Liver (tissue), 9 donors: Measurements from ENCODE around the gene KLK10. TPM values are rescaled to one million over a fixed set of nuclear protein-coding genes. Genes with fewer than 3 reads are reported as not detected.

ENCODE experiments used
- DNase-seq: peaks from one replicate; pipeline ENCODE4 v3.0.0-alpha.2; 2017; ENCODE audit warnings: low spot score
- H3K27ac ChIP-seq, 2 donors: one replicate each; pipeline ENCODE4 v1.7.0; 2013; ENCODE audit warnings: inconsistent platforms in 2 of 2, low read length in 2 of 2, control low read depth in 1 of 2, low read depth in 1 of 2, mild to moderate bottlenecking in 1 of 2
- H3K27me3 ChIP-seq, 4 donors: one replicate each; pipeline versions ENCODE4 v1.6.1 to v1.7.0; 2013; ENCODE audit warnings: low read length in 3 of 4, inconsistent platforms in 1 of 4, mild to moderate bottlenecking in 1 of 4, moderate library complexity in 1 of 4; ENCODE audit not compliant: control insufficient read depth in 4 of 4, insufficient read depth in 4 of 4
- H3K36me3 ChIP-seq, 4 donors: one replicate each; pipeline versions ENCODE4 v1.6.1 to v1.7.0; 2013; ENCODE audit warnings: low read length in 3 of 4, mild to moderate bottlenecking in 3 of 4, low read depth in 1 of 4, moderate library complexity in 1 of 4; ENCODE audit not compliant: control insufficient read depth in 4 of 4, insufficient read depth in 3 of 4
- H3K4me1 ChIP-seq, 4 donors: one replicate each; pipeline versions ENCODE4 v1.6.1 to v1.7.0; 2013; ENCODE audit warnings: low read length in 3 of 4, mild to moderate bottlenecking in 3 of 4, moderate library complexity in 1 of 4; ENCODE audit not compliant: control insufficient read depth in 4 of 4, insufficient read depth in 4 of 4
- H3K4me3 ChIP-seq, 3 donors: one replicate each; pipeline versions ENCODE4 v1.6.1 to v1.7.0; 2013; ENCODE audit warnings: low read length in 3 of 3, control low read depth in 1 of 3, low read depth in 1 of 3, mild to moderate bottlenecking in 1 of 3
- H3K9ac ChIP-seq, 2 donors: one replicate each; pipeline ENCODE4 v1.7.0; 2013; ENCODE audit warnings: low read length in 2 of 2, mild to moderate bottlenecking in 2 of 2, moderate library complexity in 2 of 2, control low read depth in 1 of 2, low read depth in 1 of 2
- H3K9me3 ChIP-seq, 4 donors: one replicate each; pipeline versions ENCODE4 v1.6.1 to v1.7.0; 2013; ENCODE audit warnings: low read length in 3 of 4; ENCODE audit not compliant: control insufficient read depth in 4 of 4
- ATF3 ChIP-seq: IDR thresholded peaks from 2 replicates; pipeline ENCODE4 v1.6.1; 2016; ENCODE audit warnings: antibody characterized with exemption
- CTCF ChIP-seq: fragments of 150-350 bp; IDR thresholded peaks from 2 replicates; pipeline ENCODE4 v1.5.1; 2017; ENCODE audit warnings: improper control_type of control experiment, low read depth, low read length; ENCODE audit not compliant: missing input control
- EGR1 ChIP-seq, 2 donors: IDR thresholded peaks; 2 replicates each; pipeline ENCODE4 v1.6.1; 2016 to 2018; ENCODE audit warnings: antibody characterized with exemption in 2 of 2, low read depth in 2 of 2
- FOXA2 ChIP-seq: IDR thresholded peaks from 2 replicates; pipeline ENCODE4 v1.6.1; 2016; ENCODE audit warnings: antibody characterized with exemption
- HNF4G ChIP-seq: IDR thresholded peaks from 2 replicates; pipeline ENCODE4 v1.6.1; 2016; ENCODE audit warnings: antibody characterized with exemption
- MAX ChIP-seq: IDR thresholded peaks from 2 replicates; pipeline ENCODE4 v1.6.1; 2016; ENCODE audit warnings: antibody characterized with exemption
- NR2F2 ChIP-seq: IDR thresholded peaks from 2 replicates; pipeline ENCODE4 v1.6.1; 2016; ENCODE audit warnings: antibody characterized with exemption
- RAD21 ChIP-seq, 2 donors: IDR thresholded peaks; 2 replicates each; pipeline ENCODE4 v1.6.1; 2016; ENCODE audit warnings: antibody characterized with exemption in 2 of 2, mild to moderate bottlenecking in 2 of 2
- SP1 ChIP-seq: IDR thresholded peaks from 2 replicates; pipeline ENCODE4 v1.6.1; 2018; ENCODE audit warnings: antibody characterized with exemption, mild to moderate bottlenecking
- TAF1 ChIP-seq: conservative IDR thresholded peaks from 2 replicates; pipeline ENCODE4 v1.6.1; 2016; ENCODE audit warnings: antibody characterized with exemption, mild to moderate bottlenecking
- YY1 ChIP-seq: IDR thresholded peaks from 2 replicates; pipeline ENCODE4 v1.6.1; 2016; ENCODE audit warnings: antibody characterized with exemption, mild to moderate bottlenecking
- WGBS: extraction: QIAGEN DNeasy Blood & Tissue Kit; methylation state at CpG from one replicate; pipeline ENCODE4 v1.1.7; 2013; 5-methylcytosine and 5-hydroxymethylcytosine counted together
- polyA plus RNA-seq, 2 donors: library from polyadenylated mRNA; stranded (reverse) in 1 of 2; unstranded in 1 of 2; fragments of 200-250 nt in 1 of 2; fragments of >200 nt in 1 of 2; fragmentation: Nextera tagmentation in 1 of 2; extraction: Ambion mirVana in 1 of 2; gene quantifications; one replicate each; pipeline versions ENCODE4 v1.2.1 to v1.2.3, GENCODE V29; 2013 to 2015
- total RNA-seq, 2 donors: library from RNA; depleted of rRNA; stranded (reverse); fragments of >200 nt; gene quantifications; one replicate each; pipeline ENCODE4 v1.2.3, GENCODE V29; 2014
- TF ChIP-seq, protein P1 (sequence below): IDR thresholded peaks from 2 replicates; pipeline ENCODE4 v1.6.1; 2016; ENCODE audit warnings: antibody characterized with exemption, mild to moderate bottlenecking
- TF ChIP-seq, protein P2 (sequence below): IDR thresholded peaks from 2 replicates; pipeline ENCODE4 v1.6.1; 2016; ENCODE audit warnings: antibody characterized with exemption
- donor health status: healthy.
- donor health status: healthy.
- donor health status: healthy.
- donor health status: healthy.
- donor health status: healthy.

Gene KLK10
- total and polyA plus RNA-seq, 4 donors, result 0.06 TPM; not detected in 3

- 40% methylated on average over 8 of the region's 8 CpGs for WGBS
Measured at GRCh38 chr19:50979758-50980157, 39.8 kb downstream of the KLK10 start.

DNA sequence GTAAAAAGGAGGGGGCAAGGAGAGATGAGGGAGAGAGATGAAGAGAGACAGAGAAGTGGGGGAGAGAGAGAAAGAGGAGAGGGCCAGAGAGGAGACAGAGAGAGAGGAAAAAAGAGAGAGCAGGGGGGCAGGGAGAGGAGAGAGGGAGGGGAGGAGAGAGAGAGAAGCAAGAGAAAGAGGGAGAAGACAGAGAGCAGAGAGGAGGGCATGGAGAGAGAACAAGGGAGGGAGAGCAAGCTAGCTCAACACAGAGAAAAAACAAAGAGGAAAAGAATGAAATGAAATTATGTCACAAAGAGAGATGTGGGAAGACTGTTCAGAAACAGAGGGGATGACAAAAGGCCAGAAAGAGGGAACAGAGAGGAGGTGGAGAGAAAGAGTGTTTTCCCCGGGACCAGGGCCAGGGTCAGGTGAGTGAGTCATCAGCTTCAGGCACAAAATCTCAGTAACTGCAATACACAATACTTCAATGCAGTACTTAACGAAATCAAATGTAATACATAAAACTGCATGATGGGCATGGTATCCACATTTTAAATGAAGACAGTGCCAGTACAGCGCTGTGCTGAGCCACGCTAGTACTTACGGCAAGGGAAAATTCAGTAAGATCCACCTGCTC is 40.6 kb downstream of the KLK10 start:
- H3K9me3 ChIP-seq, result no peaks in the 10 kb centered on the region
- no peak overlapping the region for H3K9ac ChIP-seq
- H3K4me1 ChIP-seq, result no peaks in the 10 kb centered on the region
- no peak for DNase-seq
- no peak overlapping the region for H3K4me3 ChIP-seq
- no peak for TF ChIP-seq CTCF
- no peak for TF ChIP-seq MAX
- TF ChIP-seq NR2F2, result no peak
- no peaks in the 10 kb centered on the region for H3K36me3 ChIP-seq
- 72% methylated on average over 5 of the region's 5 CpGs for WGBS
- H3K27me3 ChIP-seq, result peaks cover 0 to 5% (median 2%) of the 10 kb centered on the region in 4 donors
- H3K27ac ChIP-seq, result no peak overlapping the region

More at GRCh38 chr19:50979758-50980157, 39.8 kb downstream of the KLK10 start:
- no peaks in the 10 kb centered on the region for H3K4me1 ChIP-seq
- H3K27ac ChIP-seq, result no peak overlapping the region
- TF ChIP-seq, protein P1, sequence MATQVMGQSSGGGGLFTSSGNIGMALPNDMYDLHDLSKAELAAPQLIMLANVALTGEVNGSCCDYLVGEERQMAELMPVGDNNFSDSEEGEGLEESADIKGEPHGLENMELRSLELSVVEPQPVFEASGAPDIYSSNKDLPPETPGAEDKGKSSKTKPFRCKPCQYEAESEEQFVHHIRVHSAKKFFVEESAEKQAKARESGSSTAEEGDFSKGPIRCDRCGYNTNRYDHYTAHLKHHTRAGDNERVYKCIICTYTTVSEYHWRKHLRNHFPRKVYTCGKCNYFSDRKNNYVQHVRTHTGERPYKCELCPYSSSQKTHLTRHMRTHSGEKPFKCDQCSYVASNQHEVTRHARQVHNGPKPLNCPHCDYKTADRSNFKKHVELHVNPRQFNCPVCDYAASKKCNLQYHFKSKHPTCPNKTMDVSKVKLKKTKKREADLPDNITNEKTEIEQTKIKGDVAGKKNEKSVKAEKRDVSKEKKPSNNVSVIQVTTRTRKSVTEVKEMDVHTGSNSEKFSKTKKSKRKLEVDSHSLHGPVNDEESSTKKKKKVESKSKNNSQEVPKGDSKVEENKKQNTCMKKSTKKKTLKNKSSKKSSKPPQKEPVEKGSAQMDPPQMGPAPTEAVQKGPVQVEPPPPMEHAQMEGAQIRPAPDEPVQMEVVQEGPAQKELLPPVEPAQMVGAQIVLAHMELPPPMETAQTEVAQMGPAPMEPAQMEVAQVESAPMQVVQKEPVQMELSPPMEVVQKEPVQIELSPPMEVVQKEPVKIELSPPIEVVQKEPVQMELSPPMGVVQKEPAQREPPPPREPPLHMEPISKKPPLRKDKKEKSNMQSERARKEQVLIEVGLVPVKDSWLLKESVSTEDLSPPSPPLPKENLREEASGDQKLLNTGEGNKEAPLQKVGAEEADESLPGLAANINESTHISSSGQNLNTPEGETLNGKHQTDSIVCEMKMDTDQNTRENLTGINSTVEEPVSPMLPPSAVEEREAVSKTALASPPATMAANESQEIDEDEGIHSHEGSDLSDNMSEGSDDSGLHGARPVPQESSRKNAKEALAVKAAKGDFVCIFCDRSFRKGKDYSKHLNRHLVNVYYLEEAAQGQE, result no peak
- no peak for TF ChIP-seq SP1
- TF ChIP-seq HNF4G, result no peak
- TF ChIP-seq TAF1, result no peak
- TF ChIP-seq RAD21 (IDR thresholded peaks at IDR 0.05), result no peak
- no peak for TF ChIP-seq EGR1 (IDR thresholded peaks at IDR 0.05; ENCODE audit: low read depth in 2 of 2)
- TF ChIP-seq YY1, result no peak
- TF ChIP-seq, protein P2, sequence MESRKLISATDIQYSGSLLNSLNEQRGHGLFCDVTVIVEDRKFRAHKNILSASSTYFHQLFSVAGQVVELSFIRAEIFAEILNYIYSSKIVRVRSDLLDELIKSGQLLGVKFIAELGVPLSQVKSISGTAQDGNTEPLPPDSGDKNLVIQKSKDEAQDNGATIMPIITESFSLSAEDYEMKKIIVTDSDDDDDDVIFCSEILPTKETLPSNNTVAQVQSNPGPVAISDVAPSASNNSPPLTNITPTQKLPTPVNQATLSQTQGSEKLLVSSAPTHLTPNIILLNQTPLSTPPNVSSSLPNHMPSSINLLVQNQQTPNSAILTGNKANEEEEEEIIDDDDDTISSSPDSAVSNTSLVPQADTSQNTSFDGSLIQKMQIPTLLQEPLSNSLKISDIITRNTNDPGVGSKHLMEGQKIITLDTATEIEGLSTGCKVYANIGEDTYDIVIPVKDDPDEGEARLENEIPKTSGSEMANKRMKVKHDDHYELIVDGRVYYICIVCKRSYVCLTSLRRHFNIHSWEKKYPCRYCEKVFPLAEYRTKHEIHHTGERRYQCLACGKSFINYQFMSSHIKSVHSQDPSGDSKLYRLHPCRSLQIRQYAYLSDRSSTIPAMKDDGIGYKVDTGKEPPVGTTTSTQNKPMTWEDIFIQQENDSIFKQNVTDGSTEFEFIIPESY, result no peak
- no peak for TF ChIP-seq ATF3
- no peak for TF ChIP-seq FOXA2
- no peak overlapping the region for H3K4me3 ChIP-seq
- H3K9me3 ChIP-seq, result no peaks in the 10 kb centered on the region
- no peaks in the 10 kb centered on the region for H3K36me3 ChIP-seq
- no peak overlapping the region for H3K9ac ChIP-seq
- DNase-seq, result no peak
- H3K27me3 ChIP-seq, result peaks cover 0 to 7% (median 4%) of the 10 kb centered on the region in 4 donors
